SIG-M5 (cell line): ENCODE data around the gene COLEC12.

Source experiments
- DNase-seq: peaks from one replicate; lab custom pipeline; 2025; lab: John Stamatoyannopoulos, UW

The COLEC12 gene

GRCh38 chr18:438571-438970 lies 61.9 kb downstream of the COLEC12 start:
- no peak for DNase-seq

GRCh38 chr18:435940-436339 lies 64.6 kb downstream of the COLEC12 start:
- no peak for DNase-seq

- DNase-seq, result no peak
Measured at GRCh38 chr18:434410-434809, 66.1 kb downstream of the COLEC12 start.

GRCh38 chr18:433960-434359 lies 66.5 kb downstream of the COLEC12 start:
- DNase-seq, result no peak

GRCh38 chr18:433298-433697 lies 67.2 kb downstream of the COLEC12 start:
- no peak for DNase-seq

- no peak for DNase-seq
Measured at GRCh38 chr18:432791-433190, 67.7 kb downstream of the COLEC12 start.

GRCh38 chr18:429030-429429 lies 71.5 kb downstream of the COLEC12 start:
- DNase-seq, result no peak

GRCh38 chr18:427005-427404 lies 73.5 kb downstream of the COLEC12 start:
- DNase-seq, result no peak

GRCh38 chr18:425106-425745 lies 75.3 kb downstream of the COLEC12 start:
- DNase-seq, result no peak

- no peak for DNase-seq
Measured at GRCh38 chr18:424668-425067, 75.8 kb downstream of the COLEC12 start.

GRCh38 chr18:424071-424661 lies 76.3 kb downstream of the COLEC12 start:
- no peak for DNase-seq

- DNase-seq, result no peak
Measured at GRCh38 chr18:422966-423365, 77.5 kb downstream of the COLEC12 start.

GRCh38 chr18:421247-422155 lies 79.0 kb downstream of the COLEC12 start:
- no peak for DNase-seq

- no peak for DNase-seq
Measured at GRCh38 chr18:420661-421246, 79.7 kb downstream of the COLEC12 start.

GRCh38 chr18:419541-420175 lies 80.8 kb downstream of the COLEC12 start:
- DNase-seq, result no peak

- DNase-seq, result no peak
Measured at GRCh38 chr18:417495-417894, 83.0 kb downstream of the COLEC12 start.

GRCh38 chr18:416930-417329 lies 83.6 kb downstream of the COLEC12 start:
- DNase-seq, result no peak

GRCh38 chr18:415617-416612 lies 84.6 kb downstream of the COLEC12 start:
- no peak for DNase-seq

- no peak for DNase-seq
Measured at GRCh38 chr18:415047-415446, 85.5 kb downstream of the COLEC12 start.

GRCh38 chr18:413233-413632 lies 87.3 kb downstream of the COLEC12 start:
- no peak for DNase-seq

- no peak for DNase-seq
Measured at GRCh38 chr18:410047-410455, 90.5 kb downstream of the COLEC12 start.
